H1 (cell line): ENCODE data around the gene MIER1. TPM values are rescaled to one million over a fixed set of nuclear protein-coding genes. Genes with fewer than 3 reads are reported as not detected.

Experiments used
- CTCF ChIA-PET: fragments of 300-600 bp; sonication (Branson Sonifier 250); formaldehyde crosslinking; loops from one replicate; lab custom pipeline; 2021; ENCODE audit not compliant: partially characterized antibody; lab: Charles Lee
- POLR2A ChIA-PET: fragments of 300-600 bp; sonication (Branson Sonifier 250); formaldehyde crosslinking; loops from one replicate; lab custom pipeline; 2021; ENCODE audit warnings: inconsistent platforms; ENCODE audit not compliant: partially characterized antibody; lab: Charles Lee
- DNase-seq, 2 experiments: peaks; one replicate each; pipeline versions ENCODE4 v3.0.0 to v3.0.0-alpha.2; 2010 to 2022; ENCODE audit warnings: low spot score in 2 of 2, low read depth in 1 of 2, mixed read lengths in 1 of 2
- FAIRE-seq: peaks from 2 replicates; lab custom pipeline; 2011; peaks lifted over from hg19 to GRCh38; lab: Jason Lieb, UNC
- H2AFZ ChIP-seq: 2 replicates; pipeline ENCODE4 v1.8.1; 2012; ENCODE audit warnings: low read length, inconsistent platforms
- H2AK5ac ChIP-seq: 2 replicates; pipeline ENCODE4 v1.6.1; 2013; ENCODE audit warnings: low read depth, low read length
- H2BK120ac ChIP-seq: replicated peaks from 2 replicates; pipeline ENCODE3; 2013; ENCODE audit warnings: low read depth, low read length, inconsistent platforms
- H2BK12ac ChIP-seq: 2 replicates; pipeline ENCODE4 v1.6.1; 2013; ENCODE audit warnings: low read depth, low read length
- H2BK15ac ChIP-seq: 2 replicates; pipeline ENCODE4 v1.6.1; 2013; ENCODE audit warnings: low read length
- H2BK20ac ChIP-seq: 2 replicates; pipeline ENCODE4 v1.6.1; 2013; ENCODE audit warnings: low read length
- H2BK5ac ChIP-seq: 2 replicates; pipeline ENCODE4 v1.6.1; 2013; ENCODE audit warnings: low read depth, low read length
- H3K14ac ChIP-seq: 2 replicates; pipeline ENCODE4 v1.6.1; 2013; ENCODE audit warnings: inconsistent platforms; ENCODE audit not compliant: insufficient read length
- H3K18ac ChIP-seq: 2 replicates; pipeline ENCODE4 v1.6.1; 2013; ENCODE audit warnings: low read length; ENCODE audit errors: extremely low read depth
- H3K23ac ChIP-seq: 2 replicates; pipeline ENCODE4 v1.6.1; 2013; ENCODE audit warnings: inconsistent platforms; ENCODE audit not compliant: insufficient read length
- H3K23me2 ChIP-seq: 2 replicates; pipeline ENCODE4 v1.6.1; 2013; ENCODE audit warnings: low read depth, low read length
- H3K27ac ChIP-seq: 2 replicates; pipeline ENCODE4 v1.6.1; 2011; ENCODE audit warnings: low read depth, low read length, inconsistent platforms
- H3K27me3 ChIP-seq, 4 experiments: replicated peaks in 1 of 4; 1 replicate in 1 of 4; 2 replicates in 3 of 4; pipeline versions ENCODE4 v1.6.1 to v1.8.1; 2011 to 2013; ENCODE audit warnings: low read length in 3 of 4, mild to moderate bottlenecking in 3 of 4, inconsistent platforms in 2 of 4, mixed read lengths in 2 of 4, moderate library complexity in 1 of 4; ENCODE audit not compliant: control insufficient read depth in 3 of 4, insufficient read depth in 3 of 4; ENCODE audit errors: extremely low read depth in 1 of 4
- H3K36me3 ChIP-seq, 4 experiments: 2 replicates each; pipeline versions ENCODE4 v1.6.1 to v1.8.1; 2011 to 2013; ENCODE audit warnings: mild to moderate bottlenecking in 4 of 4, low read length in 3 of 4, moderate library complexity in 2 of 4, control low read depth in 1 of 4, inconsistent platforms in 1 of 4; ENCODE audit not compliant: insufficient read depth in 4 of 4, control insufficient read depth in 2 of 4
- H3K4ac ChIP-seq: replicated peaks from 2 replicates; pipeline ENCODE3; 2013; ENCODE audit warnings: low read length, low read depth, mixed read lengths, inconsistent platforms; ENCODE audit not compliant: insufficient read length
- H3K4me1 ChIP-seq, 4 experiments: replicated peaks in 1 of 4; 1 replicate in 1 of 4; 2 replicates in 3 of 4; pipeline versions ENCODE4 v1.6.1 to v1.8.1; 2011 to 2013; ENCODE audit warnings: low read length in 3 of 4, inconsistent platforms in 2 of 4, mixed read lengths in 1 of 4; ENCODE audit not compliant: insufficient read depth in 4 of 4, control insufficient read depth in 3 of 4
- H3K4me2 ChIP-seq, 2 experiments: 2 replicates each; pipeline versions ENCODE4 v1.6.1 to v1.8.1; 2011 to 2013; ENCODE audit warnings: low read depth in 2 of 2, low read length in 2 of 2, control low read depth in 1 of 2, inconsistent platforms in 1 of 2, mild to moderate bottlenecking in 1 of 2; ENCODE audit not compliant: insufficient read depth in 1 of 2
- H3K4me3 ChIP-seq, 4 experiments: fragments of 200-600, 300-600 bp in 1 of 4; sonication (generic), shearing (Covaris generic), sonication (Bioruptor Twin) in 1 of 4; 2 replicates each; pipeline versions ENCODE4 v1.5.1 to v1.8.1; 2011 to 2016; ENCODE audit warnings: low read length in 4 of 4, low read depth in 3 of 4, control low read depth in 2 of 4, inconsistent platforms in 2 of 4, mild to moderate bottlenecking in 2 of 4, mixed read lengths in 1 of 4, moderate library complexity in 1 of 4; ENCODE audit not compliant: insufficient read depth in 2 of 4; ENCODE audit errors: extremely low read depth in 1 of 4
- H3K56ac ChIP-seq: replicated peaks from 2 replicates; pipeline ENCODE3; 2013; ENCODE audit warnings: low read depth, mild to moderate bottlenecking, mixed read lengths, low read length, inconsistent platforms; ENCODE audit not compliant: insufficient read length
- H3K79me1 ChIP-seq: 2 replicates; pipeline ENCODE4 v1.6.1; 2013; ENCODE audit warnings: low read depth, low read length, control low read depth
- H3K79me2 ChIP-seq, 2 experiments: 2 replicates each; pipeline versions ENCODE4 v1.6.1 to v1.8.1; 2012 to 2013; ENCODE audit warnings: low read length in 2 of 2, mild to moderate bottlenecking in 2 of 2, inconsistent platforms in 1 of 2; ENCODE audit not compliant: insufficient read depth in 2 of 2, control insufficient read depth in 1 of 2
- H3K9ac ChIP-seq, 4 experiments: replicated peaks in 1 of 4; 1 replicate in 1 of 4; 2 replicates in 3 of 4; pipeline versions ENCODE4 v1.6.1 to v1.8.1; 2011 to 2013; ENCODE audit warnings: low read depth in 3 of 4, low read length in 3 of 4, control low read depth in 2 of 4, mild to moderate bottlenecking in 2 of 4, moderate library complexity in 2 of 4, inconsistent platforms in 1 of 4; ENCODE audit errors: extremely low read depth in 1 of 4
- H3K9me3 ChIP-seq, 2 experiments: 2 replicates each; pipeline versions ENCODE4 v1.6.1 to v1.8.1; 2012 to 2013; ENCODE audit warnings: mild to moderate bottlenecking in 2 of 2, moderate library complexity in 2 of 2, control low read depth in 1 of 2, inconsistent platforms in 1 of 2, low read depth in 1 of 2, low read length in 1 of 2, mixed read lengths in 1 of 2; ENCODE audit not compliant: insufficient read depth in 2 of 2
- H4K20me1 ChIP-seq, 2 experiments: replicated peaks in 1 of 2; 2 replicates each; pipeline versions ENCODE3 to v1.8.1; 2011 to 2013; ENCODE audit warnings: inconsistent platforms in 2 of 2, low read length in 2 of 2, mild to moderate bottlenecking in 1 of 2; ENCODE audit not compliant: insufficient read depth in 2 of 2, control insufficient read depth in 1 of 2
- H4K5ac ChIP-seq: 2 replicates; pipeline ENCODE4 v1.6.1; 2013; ENCODE audit warnings: low read length, low read depth, mixed read lengths, inconsistent platforms; ENCODE audit not compliant: insufficient read length
- H4K8ac ChIP-seq: 2 replicates; pipeline ENCODE4 v1.8.0; 2013; ENCODE audit warnings: mild to moderate bottlenecking, moderate library complexity, low read length, inconsistent platforms; ENCODE audit not compliant: insufficient read depth; ENCODE audit errors: extremely low read depth
- H4K91ac ChIP-seq: replicated peaks from 2 replicates; pipeline ENCODE3; 2013; ENCODE audit warnings: low read length, mixed read lengths, inconsistent platforms; ENCODE audit not compliant: insufficient read length
- POLR2AphosphoS5 ChIP-seq: IDR thresholded peaks from 2 replicates; pipeline ENCODE4 v1.6.1; 2011; ENCODE audit warnings: low read depth, low read length
- WGBS, 2 experiments: shearing (Covaris generic) in 1 of 2; methylation state at CpG; one replicate each; pipeline versions ENCODE4 v1.1.6 to v1.1.7; 2013 to 2015; ENCODE audit warnings: low lambda C conversion rate in 2 of 2, mixed read lengths in 2 of 2, inconsistent platforms in 1 of 2, low coverage in 1 of 2, missing lambda C conversion rate in 1 of 2; ENCODE audit not compliant: insufficient replicate concordance in 2 of 2, insufficient coverage in 1 of 2, insufficient read length in 1 of 2; ENCODE audit errors: extremely low coverage in 1 of 2, missing lambda C conversion rate in 1 of 2; 5-methylcytosine and 5-hydroxymethylcytosine counted together
- polyA plus RNA-seq, 7 experiments: library from polyadenylated mRNA; depleted of rRNA in 3 of 7; stranded (reverse) in 5 of 7; unstranded in 2 of 7; fragments of >200 nt in 5 of 7; fragments of 200-250 nt in 2 of 7; gene quantifications; 1 replicate in 5 of 7; 2 replicates in 1 of 7; 4 replicates in 1 of 7; pipeline versions ENCODE4 v1.2.1 to v1.2.3, GENCODE V29; 2011 to 2013; ENCODE audit warnings: missing spikeins in 2 of 7, mixed read lengths in 2 of 7
- total RNA-seq: library from RNA; stranded (reverse); fragmentation: NEBNext Ultra II Directional; extraction: Animal tissue kit (Norgen Biotek cat#: 25700); gene quantifications from 2 replicates; pipeline ENCODE4 v1.2.1, GENCODE V29; 2021

Gene MIER1
- total and polyA plus RNA-seq, 2 of the 8 experiments (the other 6 are each of a cell fraction or from before 2014, with no cell fraction given) = 5.2 to 33.5 TPM

GRCh38 chr1:66916320-66916719 is 8.5 kb upstream of the MIER1 start:
- H4K91ac ChIP-seq = no peak overlapping the region
- no peaks in the 10 kb centered on the region; a peak in 1 of 8 replicates for H3K36me3 ChIP-seq
- H3K27ac ChIP-seq = no peak overlapping the region
- H3K14ac ChIP-seq = no peak overlapping the region
- CTCF ChIA-PET = interaction anchor here (0.9 kb wide), 1 partner anchor 8 kb away, joined by 3 read pairs; the partner anchor contains the start of genes DNAI4 and MIER1
- H3K9me3 ChIP-seq = no peaks in the 10 kb centered on the region
- H2BK5ac ChIP-seq = no peak overlapping the region
- H3K4me3 ChIP-seq = no peak overlapping the region
- POLR2A ChIA-PET = interaction anchor here (4.5 kb wide), 1 partner anchor 8 kb away, joined by 29 read pairs; the partner anchor contains the start of genes DNAI4 and MIER1
- H3K4ac ChIP-seq = no peak overlapping the region
- H4K20me1 ChIP-seq = no peaks in the 10 kb centered on the region
- no peak overlapping the region for H3K23ac ChIP-seq
- H3K4me2 ChIP-seq = no peak overlapping the region
- no peak for FAIRE-seq
- H3K23me2 ChIP-seq = no peaks in the 10 kb centered on the region
- H4K8ac ChIP-seq = no peak overlapping the region
- H2AFZ ChIP-seq = no peak overlapping the region
- no peak overlapping the region for H2BK20ac ChIP-seq
- no peak overlapping the region for H3K18ac ChIP-seq
- no peak overlapping the region for H2BK15ac ChIP-seq
- 89% methylated on average over 2 of the region's 2 CpGs; no CpG with 5 or more reads in 1 of the 2 experiments for WGBS, 2 experiments
- H2BK120ac ChIP-seq = no peak overlapping the region
- H3K79me1 ChIP-seq = 0 out of 2 replicates have a peak, but pooled peaks cover 2% of the 10 kb centered on the region
- no peak overlapping the region for H3K56ac ChIP-seq
- H3K9ac ChIP-seq = no peak overlapping the region
- no peak overlapping the region for H2BK12ac ChIP-seq
- H3K4me1 ChIP-seq = peaks cover 0 to 1% (median 0%) of the 10 kb centered on the region in 4 experiments; a peak in 2 of 7 replicates
- DNase-seq = no peak
- no peak overlapping the region for H2AK5ac ChIP-seq
- no peaks in the 10 kb centered on the region for H3K27me3 ChIP-seq
- H3K79me2 ChIP-seq = 0 out of 4 replicates have a peak, but pooled peaks cover 0 to under 1% of the 10 kb centered on the region in 2 experiments
- no peak overlapping the region for H4K5ac ChIP-seq
- TF ChIP-seq POLR2AphosphoS5 = no peak
